Right ventricle myocardium inferior (tissue), 1 donor: ENCODE data around the gene IL17F. TPM values are rescaled to one million over a fixed set of nuclear protein-coding genes. Genes with fewer than 3 reads are reported as not detected.

Experiments
- ATAC-seq: fragments of 200-7000 bp; cut with Tn5 transposase; one replicate; pipeline ENCODE4 v1.9.1; 2020; ENCODE audit warnings: mild to moderate bottlenecking, moderate library complexity
- DNase-seq: peaks from one replicate; pipeline ENCODE4 v3.0.0; 2021; ENCODE audit errors: missing footprints
- intact Hi-C: fragments of 100-400 bp; cut with DNase I; formaldehyde crosslinking; loops from one replicate; pipeline ENCODE4 v1.11.0; 2022
- total RNA-seq: library from RNA; stranded (reverse); fragmentation: NEBNext Ultra II Directional; extraction: Animal tissue kit (Norgen Biotek cat#: 25700); gene quantifications from one replicate; pipeline ENCODE4 v1.2.1, GENCODE V29; 2021
- donor health status: DM: no; HTN: yes; CAD: no; lungs with severe emphysema.

Gene IL17F
- total RNA-seq, 1 donor from 2014 or later, result not detected

GRCh38 chr6:52253494-52253893 lies 9.2 kb upstream of the IL17F start:
- DNase-seq (no peak), ATAC-seq (no peak)
- intact Hi-C loops, result no loop called here

GRCh38 chr6:52251113-52251512 lies 6.8 kb upstream of the IL17F start:
- DNase-seq (no peak), ATAC-seq (no peak)
- intact Hi-C loops, result no loop called here

- ATAC-seq, result no peak
- no peak for DNase-seq
- intact Hi-C loops, result no loop called here
These were observed 4.8 kb upstream of the IL17F start for GRCh38 chr6:52249078-52249477.

GRCh38 chr6:52245425-52245824 lies 1.1 kb upstream of the IL17F start:
- DNase-seq (no peak), ATAC-seq (no peak)
- intact Hi-C loops, result no loop called here

- ATAC-seq (no peak), DNase-seq (no peak)
- intact Hi-C loops, result no loop called here
These were observed 912 bp downstream of the IL17F start for GRCh38 chr6:52243282-52243893.

- ATAC-seq (no peak), DNase-seq (no peak)
- intact Hi-C loops, result no loop called here
These were observed 2.5 kb downstream of the IL17F start for GRCh38 chr6:52241819-52242218.

GRCh38 chr6:52233975-52234823 lies 10.1 kb downstream of the IL17F start:
- DNase-seq (no peak), ATAC-seq (no peak)
- intact Hi-C loops, result loop anchor here (5.0 kb wide), 1 partner anchor 72 kb away; no protein-coding TSS in a partner anchor

- intact Hi-C loops, result loop anchor here (5.0 kb wide), 1 partner anchor 71 kb away; no protein-coding TSS in a partner anchor
- DNase-seq, result no peak
- no peak for ATAC-seq
These were observed 11.3 kb downstream of the IL17F start for GRCh38 chr6:52233005-52233404.

GRCh38 chr6:52231406-52232127 lies 12.7 kb downstream of the IL17F start:
- no peak for ATAC-seq
- intact Hi-C loops, result loop anchor here (5.0 kb wide), 1 partner anchor 69 kb away; no protein-coding TSS in a partner anchor

GRCh38 chr6:52230685-52231084 lies 13.6 kb downstream of the IL17F start:
- DNase-seq (no peak), ATAC-seq (no peak)
- intact Hi-C loops, result loop anchor here (5.0 kb wide), 1 partner anchor 68 kb away; no protein-coding TSS in a partner anchor

More at GRCh38 chr6:52231406-52232127, 12.7 kb downstream of the IL17F start:
- DNase-seq, result no peak

- intact Hi-C loops, result no loop called here
- DNase-seq (no peak), ATAC-seq (no peak)
These were observed 16.8 kb downstream of the IL17F start for GRCh38 chr6:52227495-52227894.

- ATAC-seq, result no peak
- intact Hi-C loops, result no loop called here
- DNase-seq, result no peak
These were observed 23.0 kb downstream of the IL17F start for GRCh38 chr6:52221302-52221701.

GRCh38 chr6:52217761-52218160 lies 26.5 kb downstream of the IL17F start:
- DNase-seq, result no peak
- intact Hi-C loops, result no loop called here
- ATAC-seq, result no peak

GRCh38 chr6:52216932-52217575 lies 27.2 kb downstream of the IL17F start:
- no peak for ATAC-seq
- intact Hi-C loops, result no loop called here
- DNase-seq, result no peak

- no peak for ATAC-seq
- DNase-seq, result no peak
- intact Hi-C loops, result no loop called here
These were observed 28.5 kb downstream of the IL17F start for GRCh38 chr6:52215787-52216186.

- no peak for ATAC-seq
These were observed 31.2 kb downstream of the IL17F start for GRCh38 chr6:52213127-52213526.

GRCh38 chr6:52210227-52210626 lies 34.1 kb downstream of the IL17F start:
- DNase-seq (no peak), ATAC-seq (no peak)
- intact Hi-C loops, result no loop called here

More at GRCh38 chr6:52213127-52213526, 31.2 kb downstream of the IL17F start:
- intact Hi-C loops, result no loop called here
- no peak for DNase-seq

- DNase-seq (no peak), ATAC-seq (no peak)
- intact Hi-C loops, result no loop called here
These were observed 34.5 kb downstream of the IL17F start for GRCh38 chr6:52209770-52210169.

GRCh38 chr6:52208612-52209011 lies 35.7 kb downstream of the IL17F start:
- DNase-seq, result no peak
- intact Hi-C loops, result no loop called here
- no peak for ATAC-seq
